ENCODE results near the gene CFTR.

DNA sequence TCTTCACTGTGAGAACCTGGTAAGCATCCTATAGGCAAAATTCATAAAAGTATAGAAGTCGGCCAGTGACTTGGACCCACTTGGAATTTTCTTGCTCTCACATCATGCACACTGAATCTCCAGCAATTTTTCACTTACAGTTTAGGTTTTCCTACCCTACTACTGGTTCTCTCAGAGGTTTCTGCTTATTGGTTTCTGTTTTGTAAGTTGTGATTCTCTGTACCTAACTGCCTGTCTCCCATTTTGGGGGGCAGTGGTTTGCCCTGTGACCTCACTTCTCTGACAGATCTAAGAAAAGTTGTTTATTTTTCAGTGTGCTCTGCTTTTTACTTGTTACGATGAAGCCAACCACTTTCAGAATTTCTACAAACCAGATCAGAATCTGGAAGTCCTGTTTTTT is 158.1 kb downstream of the CFTR start:
- TF ChIP-seq, protein P1, sequence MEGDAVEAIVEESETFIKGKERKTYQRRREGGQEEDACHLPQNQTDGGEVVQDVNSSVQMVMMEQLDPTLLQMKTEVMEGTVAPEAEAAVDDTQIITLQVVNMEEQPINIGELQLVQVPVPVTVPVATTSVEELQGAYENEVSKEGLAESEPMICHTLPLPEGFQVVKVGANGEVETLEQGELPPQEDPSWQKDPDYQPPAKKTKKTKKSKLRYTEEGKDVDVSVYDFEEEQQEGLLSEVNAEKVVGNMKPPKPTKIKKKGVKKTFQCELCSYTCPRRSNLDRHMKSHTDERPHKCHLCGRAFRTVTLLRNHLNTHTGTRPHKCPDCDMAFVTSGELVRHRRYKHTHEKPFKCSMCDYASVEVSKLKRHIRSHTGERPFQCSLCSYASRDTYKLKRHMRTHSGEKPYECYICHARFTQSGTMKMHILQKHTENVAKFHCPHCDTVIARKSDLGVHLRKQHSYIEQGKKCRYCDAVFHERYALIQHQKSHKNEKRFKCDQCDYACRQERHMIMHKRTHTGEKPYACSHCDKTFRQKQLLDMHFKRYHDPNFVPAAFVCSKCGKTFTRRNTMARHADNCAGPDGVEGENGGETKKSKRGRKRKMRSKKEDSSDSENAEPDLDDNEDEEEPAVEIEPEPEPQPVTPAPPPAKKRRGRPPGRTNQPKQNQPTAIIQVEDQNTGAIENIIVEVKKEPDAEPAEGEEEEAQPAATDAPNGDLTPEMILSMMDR (IDR thresholded peaks at IDR 0.05; ENCODE audit: borderline replicate concordance, extremely low read depth, low read length, poor library complexity, severe bottlenecking), result no peak
- TF ChIP-seq EZH2 (IDR thresholded peaks at IDR 0.05; ENCODE audit: borderline replicate concordance, low read depth, low read length, severe bottlenecking), result no peak

Measured in DND-41 (cell line).